Fibroblast of skin of left biceps (primary cell): ENCODE data around the gene STRN4.
A peak's percentile ranks its signal among the peaks of the same experiment; 100 is the strongest.
"Not testable (repeated sequence)": the region's sequence is repeated elsewhere in the genome, so short reads cannot be mapped to it uniquely, and the experiment has no call there.

Experiments
- DNase-seq, 2 experiments: peaks; one replicate each; pipeline ENCODE4 v3.0.0-alpha.2; 2013; ENCODE audit warnings: low read depth in 2 of 2

STRN4 gene

GRCh38 chr19:46775642-46776258, 29.5 kb upstream of the STRN4 start:
- DNase-seq, result no peak

GRCh38 chr19:46773018-46773399, 26.8 kb upstream of the STRN4 start:
- no peak for DNase-seq

- no peak for DNase-seq
Measured at GRCh38 chr19:46772170-46773017, 26.1 kb upstream of the STRN4 start.

- DNase-seq, result not testable (repeated sequence)
Measured at GRCh38 chr19:46768746-46769145, 22.5 kb upstream of the STRN4 start.

GRCh38 chr19:46766569-46767317, 20.5 kb upstream of the STRN4 start:
- DNase-seq, result no peak

GRCh38 chr19:46764817-46765291, 18.6 kb upstream of the STRN4 start:
- DNase-seq, result no peak

GRCh38 chr19:46762245-46762890, 16.1 kb upstream of the STRN4 start:
- no peak for DNase-seq

- DNase-seq, result peak; percentile 69 to 73
Measured at GRCh38 chr19:46761418-46761831, 15.2 kb upstream of the STRN4 start.

- not testable (repeated sequence) for DNase-seq
Measured at GRCh38 chr19:46760897-46761296, 14.6 kb upstream of the STRN4 start.

- no peak for DNase-seq
Measured at GRCh38 chr19:46760363-46760762, 14.1 kb upstream of the STRN4 start.

GRCh38 chr19:46759817-46760333, 13.6 kb upstream of the STRN4 start:
- peak; percentile 99 for DNase-seq

GRCh38 chr19:46759206-46759605, 13.0 kb upstream of the STRN4 start:
- no peak for DNase-seq

- DNase-seq, result no peak
Measured at GRCh38 chr19:46756544-46756888, 10.3 kb upstream of the STRN4 start.

GRCh38 chr19:46755853-46756543, 9.7 kb upstream of the STRN4 start:
- no peak for DNase-seq

GRCh38 chr19:46755077-46755852, 9.0 kb upstream of the STRN4 start:
- DNase-seq, result no peak

GRCh38 chr19:46753420-46754155, 7.3 kb upstream of the STRN4 start:
- DNase-seq, result no peak

GRCh38 chr19:46748325-46749109, 2.3 kb upstream of the STRN4 start:
- DNase-seq, result no peak

GRCh38 chr19:46745521-46746280, 549 bp downstream of the STRN4 start, which contains the start of gene FKRP:
TSS of gene FKRP (plus strand) at chr19:46746057. CDS start at chr19:46755451, 9,394 bp downstream.
- no peak for DNase-seq
